Panc1 (cell line): Measurements from ENCODE around the gene APOBEC3A. TPM values are rescaled to one million over a fixed set of nuclear protein-coding genes. Genes with fewer than 3 reads are reported as not detected.
"Not testable (repeated sequence)": the region's sequence is repeated elsewhere in the genome, so short reads cannot be mapped to it uniquely, and the experiment has no call there.

Experiments
- ATAC-seq: fragments of 200-7000 bp; cut with Tn5 transposase; 2 replicates; pipeline ENCODE4 v1.9.1; 2020; ENCODE audit warnings: mild to moderate bottlenecking, moderate library complexity
- BruUV-seq: library from RNA; stranded (reverse); fragments of 400-500 nt; replicated peaks from 2 replicates; lab custom pipeline; 2021; lab: Mats Ljungman, UMichigan
- CTCF ChIA-PET: fragments of 300-600 bp; sonication (Branson Sonifier 250); formaldehyde crosslinking; loops from one replicate; lab custom pipeline; 2022; ENCODE audit warnings: antibody characterized with exemption; lab: Charles Lee
- POLR2A ChIA-PET: fragments of 300-600 bp; sonication (Branson Sonifier 250); formaldehyde crosslinking; loops from one replicate; lab custom pipeline; 2022; ENCODE audit warnings: antibody characterized with exemption; lab: Charles Lee
- DNase-seq: peaks from one replicate; pipeline ENCODE4 v3.0.0-alpha.2; 2010; ENCODE audit warnings: low read depth, low spot score
- H3K27ac ChIP-seq: 2 replicates; pipeline ENCODE4 v1.5.1; 2011; ENCODE audit warnings: mild to moderate bottlenecking, low read length, inconsistent platforms
- H3K27me3 ChIP-seq: fragments of 200-500 bp; sonication (Bioruptor generic); 2 replicates; pipeline ENCODE4 v1.6.0; 2014; ENCODE audit warnings: low read length, inconsistent platforms; ENCODE audit not compliant: control insufficient read depth, insufficient read depth
- H3K36me3 ChIP-seq: fragments of 200-500 bp; sonication (Bioruptor generic); 2 replicates; pipeline ENCODE4 v1.5.1; 2014; ENCODE audit warnings: inconsistent platforms, mild to moderate bottlenecking, low read length, moderate library complexity; ENCODE audit not compliant: control insufficient read depth, insufficient read depth
- H3K4me1 ChIP-seq: 2 replicates; pipeline ENCODE4 v1.5.1; 2011; ENCODE audit warnings: inconsistent platforms, mild to moderate bottlenecking, low read length, moderate library complexity; ENCODE audit not compliant: control insufficient read depth, insufficient read depth
- H3K4me3 ChIP-seq, 2 experiments: 2 replicates each; pipeline ENCODE4 v1.5.1; 2011 to 2012; ENCODE audit warnings: low read depth in 2 of 2, low read length in 2 of 2, mild to moderate bottlenecking in 2 of 2, inconsistent platforms in 1 of 2, moderate library complexity in 1 of 2
- H3K9me3 ChIP-seq: fragments of 200-500 bp; sonication (Bioruptor generic); 2 replicates; pipeline ENCODE4 v1.5.1; 2014; ENCODE audit warnings: low read depth, mild to moderate bottlenecking, inconsistent platforms, low read length, moderate library complexity; ENCODE audit not compliant: control insufficient read depth, insufficient read depth
- CTCF ChIP-seq: fragments of 450-650 bp; IDR thresholded peaks from 2 replicates; pipeline ENCODE4 v1.5.1; 2017; ENCODE audit warnings: mild to moderate bottlenecking
- POLR2AphosphoS5 ChIP-seq: IDR thresholded peaks from 2 replicates; pipeline ENCODE4 v1.6.1; 2012; ENCODE audit warnings: mild to moderate bottlenecking, low read depth, low read length, moderate library complexity
- REST ChIP-seq, 2 experiments: IDR thresholded peaks; 2 replicates each; pipeline ENCODE4 v1.6.1; 2011 to 2012; ENCODE audit warnings: low read depth in 2 of 2, control low read depth in 1 of 2, low read length in 1 of 2, mild to moderate bottlenecking in 1 of 2, moderate library complexity in 1 of 2; ENCODE audit not compliant: insufficient read depth in 1 of 2
- SIN3A ChIP-seq: IDR thresholded peaks from 2 replicates; pipeline ENCODE4 v1.6.1; 2012; ENCODE audit warnings: low read depth, mild to moderate bottlenecking, low read length, moderate library complexity, borderline replicate concordance; ENCODE audit not compliant: insufficient read depth
- TCF7L2 ChIP-seq: IDR thresholded peaks from 2 replicates; pipeline ENCODE4 v1.6.1; 2011; ENCODE audit warnings: mild to moderate bottlenecking, low read depth, low read length, inconsistent platforms
- in situ Hi-C: cut with HindIII; loops from 2 replicates; pipeline ENCODE4 v1.10.0; 2016; ENCODE audit warnings: low sequenced_read_pairs, low pct_unique_long_range_greater_than_20kb
- intact Hi-C: fragments of 100-400 bp; cut with micrococcal nuclease; formaldehyde crosslinking; loops from one replicate; pipeline ENCODE4 v1.10.0; 2022; ENCODE audit not compliant: unreplicated experiment
- total RNA-seq: library from RNA; stranded (reverse); gene quantifications from one replicate; pipeline ENCODE4 v1.2.1, GENCODE V29; 2021; ENCODE audit not compliant: unreplicated experiment

APOBEC3A gene
- total RNA-seq, 1 experiment from 2014 or later, result not detected

- intact Hi-C loops, result loop anchor here (10.0 kb wide), 1 partner anchor 138 kb away; no protein-coding TSS in a partner anchor
- Histone ChIP-seq H3K4me1 (no peaks in the 10 kb centered on the region), H3K27me3 (no peaks in the 10 kb centered on the region), H3K9me3 (no peaks in the 10 kb centered on the region), H3K27ac (no peak overlapping the region), H3K36me3 (no peaks in the 10 kb centered on the region), H3K4me3 (no peak overlapping the region)
- in situ Hi-C loops, result no loop called here
- TF ChIP-seq REST (IDR thresholded peaks at IDR 0.05; ENCODE audit: insufficient read depth in 1 of 2, low read depth in 2 of 2, low read length in 1 of 2) (no peak), SIN3A (no peak), TCF7L2 (no peak), CTCF (peak; percentile 81), POLR2AphosphoS5 (no peak)
- ChIA-PET CTCF (interaction anchor here (0.6 to 2.1 kb wide), 10 partner anchors 12 to 234 kb away, joined by 3 to 11 read pairs (median 6); no protein-coding TSS in a partner anchor), POLR2A (no interaction called here)
- ATAC-seq, result peak; percentile 96
- BruUV-seq, result no TSS peak
- DNase-seq, result no peak
These were observed 45.8 kb downstream of the APOBEC3A start for GRCh38 chr22:39003165-39003638.

- ChIA-PET CTCF (no interaction called here), POLR2A (no interaction called here)
- Histone ChIP-seq H3K9me3 (no peaks in the 10 kb centered on the region), H3K36me3 (no peaks in the 10 kb centered on the region), H3K4me1 (no peaks in the 10 kb centered on the region), H3K27me3 (no peaks in the 10 kb centered on the region), H3K4me3 (no peak overlapping the region), H3K27ac (no peak overlapping the region)
- DNase-seq, result no peak
- TF ChIP-seq POLR2AphosphoS5 (no peak), SIN3A (no peak), REST (IDR thresholded peaks at IDR 0.05; ENCODE audit: insufficient read depth in 1 of 2, low read depth in 2 of 2, low read length in 1 of 2) (no peak), TCF7L2 (no peak), CTCF (no peak)
- in situ Hi-C loops (no loop called here), intact Hi-C loops (loop anchor here (5.0 to 10.0 kb wide), 2 partner anchors 110 to 142 kb away; no protein-coding TSS in a partner anchor)
- no TSS peak for BruUV-seq
- ATAC-seq, result no peak
These were observed 49.8 kb downstream of the APOBEC3A start for GRCh38 chr22:39007177-39007576.

- H3K9me3 ChIP-seq, ATAC-seq, in situ Hi-C loops, POLR2A ChIA-PET, H3K27me3 ChIP-seq, H3K27ac ChIP-seq, H3K4me1 ChIP-seq, CTCF ChIA-PET, BruUV-seq, DNase-seq, H3K36me3 ChIP-seq, H3K4me3 ChIP-seq: not testable (repeated sequence)
- intact Hi-C loops, result loop anchor here (5.0 to 10.0 kb wide), 2 partner anchors 109 to 144 kb away; no protein-coding TSS in a partner anchor
These were observed 51.0 kb downstream of the APOBEC3A start for GRCh38 chr22:39008271-39008850.
